Brain microvascular endothelial cell (primary cell): Measurements from ENCODE around the gene OR6P1.

Experiments used
- DNase-seq: peaks from one replicate; pipeline ENCODE4 v3.0.0-alpha.2; 2020
- H3K27ac ChIP-seq: fragments of 250-450 bp; sonication (Bioruptor Pico); 2 replicates; pipeline ENCODE4 v1.5.1; 2020; ENCODE audit warnings: mild to moderate bottlenecking, moderate library complexity
- H3K27me3 ChIP-seq: fragments of 250-450 bp; sonication (Bioruptor Pico); replicated peaks from 2 replicates; pipeline ENCODE4 v1.5.1; 2020; ENCODE audit warnings: mild to moderate bottlenecking
- H3K36me3 ChIP-seq: fragments of 250-450 bp; sonication (Bioruptor Pico); replicated peaks from 2 replicates; pipeline ENCODE4 v1.5.1; 2020; ENCODE audit warnings: mild to moderate bottlenecking
- H3K4me3 ChIP-seq: 2 replicates; pipeline ENCODE4 v1.5.1; 2011; ENCODE audit warnings: low read depth, mild to moderate bottlenecking, control low read depth, low read length, moderate library complexity
- in situ Hi-C: cut with HindIII; loops from 2 replicates; pipeline ENCODE4 v1.10.0; 2017; ENCODE audit warnings: low sequenced_read_pairs, low pct_ligation_motif_present
- TF ChIP-seq, protein P1 (sequence below): IDR thresholded peaks from 2 replicates; pipeline ENCODE4 v1.5.1; 2011; ENCODE audit warnings: low read depth, mild to moderate bottlenecking, moderate library complexity, low read length, control low read depth, inconsistent platforms; ENCODE audit errors: missing control alignments

OR6P1 gene

DNA sequence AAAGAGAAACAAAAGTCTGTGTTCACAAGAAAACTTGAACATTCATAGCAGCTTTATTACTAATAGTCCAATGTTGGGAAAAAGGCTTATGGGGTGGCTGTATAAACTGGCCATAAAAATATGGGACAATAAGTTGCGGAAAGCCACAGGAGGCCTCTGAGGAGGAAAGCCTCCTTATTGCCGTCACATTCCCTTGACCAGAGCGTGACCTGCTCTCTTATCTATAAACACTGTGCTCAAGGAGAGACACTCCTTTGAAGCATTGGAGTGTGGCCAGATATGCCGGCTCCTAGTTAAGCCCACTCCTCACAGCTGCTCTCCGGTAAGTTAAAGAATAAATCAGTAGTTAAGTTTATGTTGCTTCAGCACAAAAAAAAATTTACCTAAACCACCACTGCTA lies 35.9 kb downstream of the OR6P1 start:
- no peaks in the 10 kb centered on the region for H3K27me3 ChIP-seq
- no peak overlapping the region for H3K27ac ChIP-seq
- in situ Hi-C loops = no loop called here

DNA sequence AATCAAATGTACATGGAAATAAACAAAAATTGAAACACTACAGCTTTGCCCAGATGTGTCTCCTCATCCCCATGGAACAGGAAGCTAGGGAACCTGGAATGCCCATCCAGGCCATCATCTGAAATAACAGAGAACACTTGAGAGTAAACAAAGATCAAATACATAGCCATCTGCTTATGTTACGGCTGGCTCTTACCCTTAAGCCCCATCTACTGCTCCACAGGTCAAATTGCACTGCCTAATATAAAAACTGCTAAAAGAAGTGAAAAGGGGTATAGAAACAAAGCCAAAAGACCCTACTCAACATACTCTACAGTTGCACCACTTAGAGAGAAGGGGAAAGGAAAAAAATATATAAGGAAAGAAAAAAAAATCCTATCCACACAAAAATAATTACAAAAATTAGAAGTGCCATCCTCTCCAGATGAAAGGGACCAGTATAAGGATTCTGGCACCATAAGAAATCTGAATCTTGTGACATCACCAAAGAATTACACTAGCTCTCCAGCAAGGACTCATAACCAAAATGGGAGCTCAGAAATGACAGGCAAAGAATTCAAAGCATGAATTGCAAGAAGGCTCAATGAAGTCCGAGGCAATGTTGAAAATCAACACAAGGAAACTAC lies 43.1 kb downstream of the OR6P1 start:
- Histone ChIP-seq H3K27ac (no peak overlapping the region), H3K4me3 (no peak overlapping the region), H3K36me3 (no peaks in the 10 kb centered on the region), H3K27me3 (no peaks in the 10 kb centered on the region)
- in situ Hi-C loops = no loop called here
- no peak for DNase-seq
- TF ChIP-seq, protein P1, sequence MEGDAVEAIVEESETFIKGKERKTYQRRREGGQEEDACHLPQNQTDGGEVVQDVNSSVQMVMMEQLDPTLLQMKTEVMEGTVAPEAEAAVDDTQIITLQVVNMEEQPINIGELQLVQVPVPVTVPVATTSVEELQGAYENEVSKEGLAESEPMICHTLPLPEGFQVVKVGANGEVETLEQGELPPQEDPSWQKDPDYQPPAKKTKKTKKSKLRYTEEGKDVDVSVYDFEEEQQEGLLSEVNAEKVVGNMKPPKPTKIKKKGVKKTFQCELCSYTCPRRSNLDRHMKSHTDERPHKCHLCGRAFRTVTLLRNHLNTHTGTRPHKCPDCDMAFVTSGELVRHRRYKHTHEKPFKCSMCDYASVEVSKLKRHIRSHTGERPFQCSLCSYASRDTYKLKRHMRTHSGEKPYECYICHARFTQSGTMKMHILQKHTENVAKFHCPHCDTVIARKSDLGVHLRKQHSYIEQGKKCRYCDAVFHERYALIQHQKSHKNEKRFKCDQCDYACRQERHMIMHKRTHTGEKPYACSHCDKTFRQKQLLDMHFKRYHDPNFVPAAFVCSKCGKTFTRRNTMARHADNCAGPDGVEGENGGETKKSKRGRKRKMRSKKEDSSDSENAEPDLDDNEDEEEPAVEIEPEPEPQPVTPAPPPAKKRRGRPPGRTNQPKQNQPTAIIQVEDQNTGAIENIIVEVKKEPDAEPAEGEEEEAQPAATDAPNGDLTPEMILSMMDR = no peak

More for the DNA sequence above, 35.9 kb downstream of the OR6P1 start:
- Histone ChIP-seq H3K36me3 (no peaks in the 10 kb centered on the region), H3K4me3 (no peak overlapping the region)
- DNase-seq = no peak
- TF ChIP-seq, protein P1 = no peak

DNA sequence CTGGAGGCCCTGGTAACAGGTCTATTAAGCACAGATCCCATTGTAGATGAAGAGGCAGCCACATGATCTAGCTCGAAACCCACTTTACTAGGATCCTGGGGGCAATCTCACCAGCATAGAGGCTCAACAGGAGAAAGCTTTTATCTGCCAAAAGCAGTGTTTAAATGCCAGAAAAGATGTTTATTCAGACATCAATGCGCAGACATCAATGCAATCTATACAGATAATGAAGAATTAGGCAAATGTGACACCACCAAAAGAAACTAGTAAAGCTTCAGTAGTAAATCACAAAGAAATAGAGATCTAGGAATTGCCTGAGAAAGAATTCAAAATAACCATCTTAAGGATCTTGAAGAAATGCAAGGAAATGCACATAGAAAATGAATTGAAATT lies 48.7 kb downstream of the OR6P1 start:
- Histone ChIP-seq H3K4me3 (no peak overlapping the region), H3K27me3 (no peaks in the 10 kb centered on the region), H3K27ac (no peak overlapping the region), H3K36me3 (no peaks in the 10 kb centered on the region)
- no peak for DNase-seq
- TF ChIP-seq, protein P1 = no peak
- in situ Hi-C loops = no loop called here

DNA sequence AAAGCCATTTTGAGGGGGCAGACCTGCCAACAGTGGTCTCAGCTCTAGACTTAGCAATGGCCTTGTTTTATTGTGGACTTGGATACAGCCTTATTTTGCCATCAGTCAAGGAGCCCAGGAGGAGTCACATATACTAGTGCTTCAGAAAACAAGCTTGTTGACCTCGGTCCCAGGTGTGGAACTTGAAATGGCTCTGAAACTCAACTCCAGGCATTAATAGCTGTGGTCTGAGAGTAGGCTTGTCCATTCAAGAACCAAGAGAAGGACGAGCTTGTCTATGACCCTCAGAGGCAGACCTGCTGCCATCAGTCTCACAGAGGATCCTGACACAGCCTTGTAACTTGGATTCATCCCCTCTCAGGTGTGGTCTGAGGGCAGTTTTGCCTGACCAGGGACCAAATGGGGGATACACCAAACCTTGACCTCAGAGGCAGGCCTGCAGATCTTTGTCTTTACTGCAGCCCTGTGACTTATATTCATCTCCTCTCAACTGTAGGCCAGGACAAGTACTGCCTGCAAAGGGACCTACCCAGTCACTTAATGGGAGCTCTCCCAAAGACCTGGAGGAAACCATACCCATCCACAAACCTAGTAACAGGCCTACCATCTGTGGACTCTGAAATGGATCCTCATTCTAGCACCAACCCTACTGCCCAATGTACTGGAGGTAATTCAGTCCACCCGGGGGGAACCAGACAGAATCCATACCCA lies 49.3 kb downstream of the OR6P1 start:
- in situ Hi-C loops = no loop called here
- Histone ChIP-seq H3K4me3 (no peak overlapping the region), H3K27me3 (no peaks in the 10 kb centered on the region), H3K36me3 (no peaks in the 10 kb centered on the region), H3K27ac (no peak overlapping the region)
- no peak for DNase-seq
- TF ChIP-seq, protein P1 = no peak

DNA sequence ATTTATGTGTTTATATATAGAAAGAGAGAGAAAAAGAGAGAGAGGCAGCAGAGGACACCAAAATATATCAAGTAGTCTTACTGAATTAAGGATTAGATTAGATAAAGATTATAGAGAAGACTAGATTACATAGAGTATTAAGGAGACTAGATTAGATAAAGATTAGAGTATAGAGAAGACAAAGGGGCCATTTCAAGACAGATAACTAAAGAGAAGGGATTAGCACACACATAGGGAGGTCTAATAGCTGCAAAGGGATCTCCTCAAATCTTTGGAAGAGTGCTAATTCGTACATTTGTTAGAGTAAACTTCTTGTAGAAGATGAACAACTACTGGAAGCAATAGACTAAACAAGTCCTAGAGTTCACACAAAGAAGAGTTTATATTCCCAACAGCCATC lies 50.4 kb downstream of the OR6P1 start:
- in situ Hi-C loops = no loop called here
- no peak overlapping the region for H3K4me3 ChIP-seq
- no peak overlapping the region for H3K27ac ChIP-seq
- H3K36me3 ChIP-seq = no peaks in the 10 kb centered on the region
- no peaks in the 10 kb centered on the region for H3K27me3 ChIP-seq
- TF ChIP-seq, protein P1 = no peak
- no peak for DNase-seq
